Measurements from ENCODE around the gene TET1. TPM values are rescaled to one million over a fixed set of nuclear protein-coding genes. Genes with fewer than 3 reads are reported as not detected.
"Not testable (repeated sequence)": the region's sequence is repeated elsewhere in the genome, so short reads cannot be mapped to it uniquely, and the experiment has no call there.

Gene TET1
- total RNA-seq, 1 donor from 2014 or later, result 67.3 TPM

GRCh38 chr10:68734349-68734748 lies 174.2 kb downstream of the TET1 start:
- TF ChIP-seq, protein P1, sequence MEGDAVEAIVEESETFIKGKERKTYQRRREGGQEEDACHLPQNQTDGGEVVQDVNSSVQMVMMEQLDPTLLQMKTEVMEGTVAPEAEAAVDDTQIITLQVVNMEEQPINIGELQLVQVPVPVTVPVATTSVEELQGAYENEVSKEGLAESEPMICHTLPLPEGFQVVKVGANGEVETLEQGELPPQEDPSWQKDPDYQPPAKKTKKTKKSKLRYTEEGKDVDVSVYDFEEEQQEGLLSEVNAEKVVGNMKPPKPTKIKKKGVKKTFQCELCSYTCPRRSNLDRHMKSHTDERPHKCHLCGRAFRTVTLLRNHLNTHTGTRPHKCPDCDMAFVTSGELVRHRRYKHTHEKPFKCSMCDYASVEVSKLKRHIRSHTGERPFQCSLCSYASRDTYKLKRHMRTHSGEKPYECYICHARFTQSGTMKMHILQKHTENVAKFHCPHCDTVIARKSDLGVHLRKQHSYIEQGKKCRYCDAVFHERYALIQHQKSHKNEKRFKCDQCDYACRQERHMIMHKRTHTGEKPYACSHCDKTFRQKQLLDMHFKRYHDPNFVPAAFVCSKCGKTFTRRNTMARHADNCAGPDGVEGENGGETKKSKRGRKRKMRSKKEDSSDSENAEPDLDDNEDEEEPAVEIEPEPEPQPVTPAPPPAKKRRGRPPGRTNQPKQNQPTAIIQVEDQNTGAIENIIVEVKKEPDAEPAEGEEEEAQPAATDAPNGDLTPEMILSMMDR (IDR thresholded peaks at IDR 0.05), result no peak
- TF ChIP-seq EZH2 (IDR thresholded peaks at IDR 0.05), result no peak
- TF ChIP-seq EZH2phosphoT487 (IDR thresholded peaks at IDR 0.05), result no peak
- Histone ChIP-seq H3K4me2 (no peak overlapping the region), H3K9ac (no peak overlapping the region), H3F3A (ENCODE audit: low read depth) (peaks cover 33% of the 10 kb centered on the region), H3K9me3 (ENCODE audit: low read depth) (no peaks in the 10 kb centered on the region), H3K79me2 (ENCODE audit: low read depth) (peaks cover 99% of the 10 kb centered on the region), H3K4me3 (no peak overlapping the region), H2AFZ (replicated peaks) (no peak overlapping the region), H3K4me1 (no peaks in the 10 kb centered on the region), H4K20me1 (ENCODE audit: low read depth) (peaks cover 70% of the 10 kb centered on the region), H3K36me3 (peaks cover 49% of the 10 kb centered on the region), H3K27ac (no peak overlapping the region), H3K27me3 (no peaks in the 10 kb centered on the region)
- Mint-ChIP-seq H3K4me3 (no peak overlapping the region), H3K4me1 (no peaks in the 10 kb centered on the region), H3K27ac (no peak overlapping the region), H3K27me3 (ENCODE audit: insufficient read depth, low read depth) (peaks cover 2% of the 10 kb centered on the region), H3K9me3 (no peaks in the 10 kb centered on the region), H3K36me3 (peaks cover 28% of the 10 kb centered on the region)
- DNase-seq (ENCODE audit: low spot score), result no peak

DNA sequence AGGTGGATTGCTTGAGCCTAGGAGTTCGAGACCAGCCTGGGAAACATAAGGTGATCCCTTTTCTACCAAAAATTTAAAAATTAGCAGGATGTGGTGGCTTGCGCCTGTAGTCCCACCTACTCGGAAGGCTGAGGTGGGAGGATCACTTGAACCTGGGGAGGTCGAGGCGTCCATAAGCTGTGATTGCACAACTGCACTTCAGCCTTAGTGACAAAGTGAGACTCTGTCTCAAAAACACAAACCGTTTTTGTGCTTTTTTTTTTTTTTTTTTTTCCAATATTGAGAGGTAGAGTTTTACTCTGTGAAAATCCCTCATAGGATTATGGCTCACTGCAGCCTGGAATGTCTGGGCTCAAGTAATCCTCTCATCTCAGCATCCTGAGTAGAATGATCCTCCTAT lies 175.0 kb downstream of the TET1 start:
- Mint-ChIP-seq H3K36me3 (peaks cover 28% of the 10 kb centered on the region), H3K4me3 (no peak overlapping the region), H3K9me3 (no peaks in the 10 kb centered on the region), H3K27me3 (ENCODE audit: insufficient read depth, low read depth) (peaks cover 2% of the 10 kb centered on the region), H3K4me1 (no peaks in the 10 kb centered on the region), H3K27ac (no peak overlapping the region)
- H3K9ac ChIP-seq, result no peak overlapping the region
- H3K27me3 ChIP-seq, result no peaks in the 10 kb centered on the region
- H3K79me2 ChIP-seq (ENCODE audit: low read depth), result peaks cover 99% of the 10 kb centered on the region
- no peak for DNase-seq (ENCODE audit: low spot score)
- H3K4me3 ChIP-seq, result no peak overlapping the region
- peaks cover 77% of the 10 kb centered on the region for H4K20me1 ChIP-seq (ENCODE audit: low read depth)
- TF ChIP-seq EZH2phosphoT487 (IDR thresholded peaks at IDR 0.05) (no peak), EZH2 (IDR thresholded peaks at IDR 0.05) (no peak)
- TF ChIP-seq, protein P1 (IDR thresholded peaks at IDR 0.05), result no peak
- no peaks in the 10 kb centered on the region for H3K4me1 ChIP-seq
- H3K4me2 ChIP-seq, result no peak overlapping the region
- peaks cover 35% of the 10 kb centered on the region for H3F3A ChIP-seq (ENCODE audit: low read depth)
- no peak overlapping the region for H2AFZ ChIP-seq (replicated peaks)
- H3K27ac ChIP-seq, result no peak overlapping the region
- H3K36me3 ChIP-seq, result peaks cover 56% of the 10 kb centered on the region
- H3K9me3 ChIP-seq (ENCODE audit: low read depth), result no peaks in the 10 kb centered on the region

DNA sequence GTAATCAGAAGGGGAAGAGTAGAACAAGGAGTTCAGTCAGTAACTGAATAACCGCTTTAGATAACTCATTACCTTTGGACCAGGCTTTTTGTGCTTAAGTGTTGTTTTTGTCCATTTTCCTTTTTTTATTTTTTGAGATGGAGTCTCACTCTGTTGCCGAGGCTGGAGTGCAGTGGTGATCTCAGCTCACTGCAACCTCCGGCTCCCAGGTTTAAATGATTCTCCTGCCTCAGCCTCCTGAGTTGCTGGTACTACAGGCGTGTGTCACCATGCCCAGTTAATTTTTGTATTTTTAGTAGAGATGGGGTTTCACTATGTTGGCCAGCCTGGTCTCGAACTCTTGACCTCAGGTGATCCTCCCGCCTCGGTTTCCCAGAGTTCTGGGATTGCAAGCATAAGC lies 175.6 kb downstream of the TET1 start:
- H3K9me3 Mint-ChIP-seq; H3K4me3 ChIP-seq; H3K9ac ChIP-seq; H3K9me3 ChIP-seq (ENCODE audit: low read depth); H3K4me3 Mint-ChIP-seq; DNase-seq (ENCODE audit: low spot score); H2AFZ ChIP-seq (replicated peaks); H3K27ac ChIP-seq; H3K4me1 Mint-ChIP-seq; H3K4me1 ChIP-seq; H3K27ac Mint-ChIP-seq; H3K27me3 ChIP-seq; H3K27me3 Mint-ChIP-seq (ENCODE audit: insufficient read depth, low read depth); H3K4me2 ChIP-seq: not testable (repeated sequence)
- peaks cover 28% of the 10 kb centered on the region for H3K36me3 Mint-ChIP-seq
- Histone ChIP-seq H3K79me2 (ENCODE audit: low read depth) (peaks cover 96% of the 10 kb centered on the region), H3F3A (ENCODE audit: low read depth) (peaks cover 35% of the 10 kb centered on the region), H3K36me3 (peaks cover 53% of the 10 kb centered on the region), H4K20me1 (ENCODE audit: low read depth) (peaks cover 74% of the 10 kb centered on the region)

DNA sequence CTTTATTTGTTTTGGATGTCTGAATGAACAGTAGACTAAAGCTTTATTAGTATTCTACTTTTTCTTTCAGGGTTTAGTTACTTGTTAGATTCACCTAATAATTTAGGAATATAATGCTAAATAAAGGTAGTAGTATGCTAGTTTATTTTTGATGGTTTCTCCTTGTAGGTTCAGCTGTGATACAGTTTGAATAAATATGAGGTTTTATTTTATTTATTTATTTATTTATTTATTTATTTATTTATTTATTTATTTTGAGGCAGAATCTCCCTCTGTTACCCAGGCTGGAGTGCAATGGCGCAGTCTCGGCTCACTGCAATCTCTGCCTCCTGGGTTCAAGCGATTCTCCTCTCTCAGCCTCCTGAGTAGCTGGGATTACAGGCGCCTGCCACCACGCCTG lies 180.5 kb downstream of the TET1 start:
- Histone ChIP-seq H4K20me1 (ENCODE audit: low read depth) (peaks cover 30% of the 10 kb centered on the region), H3K79me2 (ENCODE audit: low read depth) (peaks cover 54% of the 10 kb centered on the region), H3F3A (ENCODE audit: low read depth) (peaks cover 32% of the 10 kb centered on the region), H3K36me3 (peaks cover 45% of the 10 kb centered on the region)
- not testable (repeated sequence) for H3K4me1 Mint-ChIP-seq; H3K9me3 ChIP-seq (ENCODE audit: low read depth); H3K27ac ChIP-seq; H3K27me3 ChIP-seq; H3K9me3 Mint-ChIP-seq; H2AFZ ChIP-seq (replicated peaks); H3K27ac Mint-ChIP-seq; H3K4me2 ChIP-seq; H3K4me3 Mint-ChIP-seq; H3K4me1 ChIP-seq; H3K27me3 Mint-ChIP-seq (ENCODE audit: insufficient read depth, low read depth); DNase-seq (ENCODE audit: low spot score); H3K4me3 ChIP-seq; H3K9ac ChIP-seq
- peaks cover 20% of the 10 kb centered on the region for H3K36me3 Mint-ChIP-seq
